ENCODE data around the gene GAB2.
A peak's percentile ranks its signal among the peaks of the same experiment; 100 is the strongest.

GAB2 gene

GRCh38 chr11:78341841-78342240, 75.8 kb downstream of the GAB2 start:
- Histone ChIP-seq H3K79me1 (ENCODE audit: low read depth, low read length) (no peaks in the 10 kb centered on the region), H3K4me1 (ENCODE audit: control insufficient read depth in 2 of 2, insufficient read depth in 1 of 2, low read depth in 1 of 2, low read length in 2 of 2) (peaks cover 0 to 3% of the 10 kb centered on the region in 2 donors), H3K36me3 (replicated peaks in 1 of 2; ENCODE audit: control insufficient read depth in 2 of 2, insufficient read depth in 2 of 2, low read length in 2 of 2) (no peaks in the 10 kb centered on the region), H3K27me3 (ENCODE audit: control insufficient read depth in 3 of 3, insufficient read depth in 3 of 3, low read depth in 1 of 3, low read length in 3 of 3) (no peaks in the 10 kb centered on the region), H4K91ac (ENCODE audit: low read depth, low read length, poor library complexity) (no peak overlapping the region), H3K18ac (ENCODE audit: low read length) (no peak overlapping the region), H3K4ac (ENCODE audit: low read length) (no peak overlapping the region), H3K9ac (ENCODE audit: low read depth, low read length, poor library complexity) (no peak overlapping the region), H3K4me3 (ENCODE audit: low read length in 2 of 2) (no peak overlapping the region), H3K4me2 (ENCODE audit: insufficient read depth, low read length, poor library complexity, severe bottlenecking) (no peak overlapping the region), H2AFZ (ENCODE audit: low read length) (no peak overlapping the region), H3K14ac (ENCODE audit: low read length) (no peak overlapping the region), H2BK5ac (ENCODE audit: low read length) (no peak overlapping the region), H3K27ac (replicated peaks; ENCODE audit: low read length) (no peak overlapping the region), H3K9me3 (replicated peaks in 1 of 2; ENCODE audit: control insufficient read depth in 2 of 2, insufficient read depth in 1 of 2, low read depth in 1 of 2, low read length in 2 of 2) (no peaks in the 10 kb centered on the region), H2BK15ac (ENCODE audit: low read length) (no peak overlapping the region), H3K23ac (ENCODE audit: low read depth, low read length, poor library complexity) (no peak overlapping the region), H2AK5ac (ENCODE audit: low read depth, low read length) (no peak overlapping the region), H4K8ac (ENCODE audit: low read depth, low read length) (no peak overlapping the region), H2BK12ac (ENCODE audit: low read length) (no peak overlapping the region), H2BK120ac (ENCODE audit: low read depth, low read length) (no peak overlapping the region)
- no peak for DNase-seq (ENCODE audit: low spot score)
- no CpG with 5 or more reads among the region's 2 CpGs for WGBS, 2 donors (ENCODE audit: extremely low coverage in 2 of 2, insufficient read length in 2 of 2, insufficient replicate concordance in 1 of 2)

GRCh38 chr11:78340530-78340929, 77.1 kb downstream of the GAB2 start:
- Histone ChIP-seq H3K14ac (ENCODE audit: low read length) (no peak overlapping the region), H2BK120ac (ENCODE audit: low read depth, low read length) (no peak overlapping the region), H3K79me1 (ENCODE audit: low read depth, low read length) (no peaks in the 10 kb centered on the region), H3K4me1 (ENCODE audit: control insufficient read depth in 2 of 2, insufficient read depth in 1 of 2, low read depth in 1 of 2, low read length in 2 of 2) (peaks cover 0 to 3% of the 10 kb centered on the region in 2 donors), H3K9ac (ENCODE audit: low read depth, low read length, poor library complexity) (no peak overlapping the region), H4K8ac (ENCODE audit: low read depth, low read length) (no peak overlapping the region), H3K23ac (ENCODE audit: low read depth, low read length, poor library complexity) (no peak overlapping the region), H4K91ac (ENCODE audit: low read depth, low read length, poor library complexity) (no peak overlapping the region), H2AK5ac (ENCODE audit: low read depth, low read length) (no peak overlapping the region), H3K4ac (ENCODE audit: low read length) (no peak overlapping the region), H3K9me3 (replicated peaks in 1 of 2; ENCODE audit: control insufficient read depth in 2 of 2, insufficient read depth in 1 of 2, low read depth in 1 of 2, low read length in 2 of 2) (peaks cover 0 to under 1% of the 10 kb centered on the region in 2 donors), H2BK12ac (ENCODE audit: low read length) (no peak overlapping the region), H3K4me2 (ENCODE audit: insufficient read depth, low read length, poor library complexity, severe bottlenecking) (no peak overlapping the region), H3K36me3 (replicated peaks in 1 of 2; ENCODE audit: control insufficient read depth in 2 of 2, insufficient read depth in 2 of 2, low read length in 2 of 2) (no peaks in the 10 kb centered on the region), H3K18ac (ENCODE audit: low read length) (no peak overlapping the region), H2BK5ac (ENCODE audit: low read length) (no peak overlapping the region), H3K27me3 (ENCODE audit: control insufficient read depth in 3 of 3, insufficient read depth in 3 of 3, low read depth in 1 of 3, low read length in 3 of 3) (no peaks in the 10 kb centered on the region), H3K4me3 (ENCODE audit: low read length in 2 of 2) (no peak overlapping the region), H2BK15ac (ENCODE audit: low read length) (no peak overlapping the region), H3K27ac (replicated peaks; ENCODE audit: low read length) (no peak overlapping the region), H2AFZ (ENCODE audit: low read length) (no peak overlapping the region)
- DNase-seq (ENCODE audit: low spot score), result no peak
- WGBS, 2 donors (ENCODE audit: extremely low coverage in 2 of 2, insufficient read length in 2 of 2, insufficient replicate concordance in 1 of 2), result no CpG with 5 or more reads among the region's 2 CpGs

- H3K27me3 ChIP-seq (ENCODE audit: control insufficient read depth in 3 of 3, insufficient read depth in 3 of 3, low read depth in 1 of 3, low read length in 3 of 3), result no peaks in the 10 kb centered on the region
- H3K79me1 ChIP-seq (ENCODE audit: low read depth, low read length), result no peaks in the 10 kb centered on the region
- H3K9ac ChIP-seq (ENCODE audit: low read depth, low read length, poor library complexity), result no peak overlapping the region
- H2AK5ac ChIP-seq (ENCODE audit: low read depth, low read length), result no peak overlapping the region
- H2BK5ac ChIP-seq (ENCODE audit: low read length), result no peak overlapping the region
- H4K91ac ChIP-seq (ENCODE audit: low read depth, low read length, poor library complexity), result no peak overlapping the region
- H3K4ac ChIP-seq (ENCODE audit: low read length), result no peak overlapping the region
- H3K4me1 ChIP-seq (ENCODE audit: control insufficient read depth in 2 of 2, insufficient read depth in 1 of 2, low read depth in 1 of 2, low read length in 2 of 2), result peaks cover 0 to 3% of the 10 kb centered on the region in 2 donors
- no peak overlapping the region for H3K23ac ChIP-seq (ENCODE audit: low read depth, low read length, poor library complexity)
- no peak overlapping the region for H3K18ac ChIP-seq (ENCODE audit: low read length)
- no peak for DNase-seq (ENCODE audit: low spot score)
- H2BK12ac ChIP-seq (ENCODE audit: low read length), result no peak overlapping the region
- peaks cover 0 to 7% of the 10 kb centered on the region in 2 donors for H3K9me3 ChIP-seq (replicated peaks in 1 of 2; ENCODE audit: control insufficient read depth in 2 of 2, insufficient read depth in 1 of 2, low read depth in 1 of 2, low read length in 2 of 2)
- H3K36me3 ChIP-seq (replicated peaks in 1 of 2; ENCODE audit: control insufficient read depth in 2 of 2, insufficient read depth in 2 of 2, low read length in 2 of 2), result no peaks in the 10 kb centered on the region
- WGBS, 2 donors (ENCODE audit: extremely low coverage in 2 of 2, insufficient read length in 2 of 2, insufficient replicate concordance in 1 of 2), result no CpG with 5 or more reads among the region's 3 CpGs
- no peak overlapping the region for H3K27ac ChIP-seq (replicated peaks; ENCODE audit: low read length)
- no peak overlapping the region for H2BK15ac ChIP-seq (ENCODE audit: low read length)
- H4K8ac ChIP-seq (ENCODE audit: low read depth, low read length), result no peak overlapping the region
- H3K14ac ChIP-seq (ENCODE audit: low read length), result no peak overlapping the region
- no peak overlapping the region for H2BK120ac ChIP-seq (ENCODE audit: low read depth, low read length)
- H2AFZ ChIP-seq (ENCODE audit: low read length), result no peak overlapping the region
- no peak overlapping the region for H3K4me3 ChIP-seq (ENCODE audit: low read length in 2 of 2)
- H3K4me2 ChIP-seq (ENCODE audit: insufficient read depth, low read length, poor library complexity, severe bottlenecking), result no peak overlapping the region
These were observed 77.7 kb downstream of the GAB2 start for GRCh38 chr11:78339945-78340344.

- no peak overlapping the region for H3K4me3 ChIP-seq (ENCODE audit: low read length in 2 of 2)
- no peak overlapping the region for H3K9ac ChIP-seq (ENCODE audit: low read depth, low read length, poor library complexity)
- no peak for DNase-seq (ENCODE audit: low spot score)
- no peak overlapping the region for H2BK12ac ChIP-seq (ENCODE audit: low read length)
- no peak overlapping the region for H2AK5ac ChIP-seq (ENCODE audit: low read depth, low read length)
- no peak overlapping the region for H3K4ac ChIP-seq (ENCODE audit: low read length)
- H2BK15ac ChIP-seq (ENCODE audit: low read length), result no peak overlapping the region
- no peaks in the 10 kb centered on the region for H3K79me1 ChIP-seq (ENCODE audit: low read depth, low read length)
- peaks cover 0 to 3% of the 10 kb centered on the region in 2 donors for H3K4me1 ChIP-seq (ENCODE audit: control insufficient read depth in 2 of 2, insufficient read depth in 1 of 2, low read depth in 1 of 2, low read length in 2 of 2)
- H3K14ac ChIP-seq (ENCODE audit: low read length), result no peak overlapping the region
- H3K18ac ChIP-seq (ENCODE audit: low read length), result no peak overlapping the region
- H2BK5ac ChIP-seq (ENCODE audit: low read length), result no peak overlapping the region
- H3K27me3 ChIP-seq (ENCODE audit: control insufficient read depth in 3 of 3, insufficient read depth in 3 of 3, low read depth in 1 of 3, low read length in 3 of 3), result no peaks in the 10 kb centered on the region
- peaks cover 0 to 9% of the 10 kb centered on the region in 2 donors for H3K9me3 ChIP-seq (replicated peaks in 1 of 2; ENCODE audit: control insufficient read depth in 2 of 2, insufficient read depth in 1 of 2, low read depth in 1 of 2, low read length in 2 of 2)
- no peak overlapping the region for H4K91ac ChIP-seq (ENCODE audit: low read depth, low read length, poor library complexity)
- no peak overlapping the region for H3K27ac ChIP-seq (replicated peaks; ENCODE audit: low read length)
- no peak overlapping the region for H3K23ac ChIP-seq (ENCODE audit: low read depth, low read length, poor library complexity)
- no peak overlapping the region for H4K8ac ChIP-seq (ENCODE audit: low read depth, low read length)
- H3K36me3 ChIP-seq (replicated peaks in 1 of 2; ENCODE audit: control insufficient read depth in 2 of 2, insufficient read depth in 2 of 2, low read length in 2 of 2), result no peaks in the 10 kb centered on the region
- peak overlapping the region; percentile 4 for H3K4me2 ChIP-seq (ENCODE audit: insufficient read depth, low read length, poor library complexity, severe bottlenecking)
- H2AFZ ChIP-seq (ENCODE audit: low read length), result no peak overlapping the region
- H2BK120ac ChIP-seq (ENCODE audit: low read depth, low read length), result no peak overlapping the region
- WGBS, 2 donors (ENCODE audit: extremely low coverage in 2 of 2, insufficient read length in 2 of 2, insufficient replicate concordance in 1 of 2), result no CpG with 5 or more reads among the region's 1 CpG
These were observed 78.1 kb downstream of the GAB2 start for GRCh38 chr11:78339483-78339882.

Data from neuronal stem cell (in vitro differentiated cells).